A549 (cell line): ENCODE data around the gene PARVB. TPM values are rescaled to one million over a fixed set of nuclear protein-coding genes. Genes with fewer than 3 reads are reported as not detected.

ENCODE experiments used
- ATAC-seq, 2 experiments: fragments of 200-7000 bp in 1 of 2; fragments of >200 bp in 1 of 2; cut with Nextera tagmentation in 1 of 2; cut with Tn5 transposase in 1 of 2; 3 replicates each; pipeline versions ENCODE4 v1.8.0 to v1.9.1; 2018 to 2020; ENCODE audit warnings: mild to moderate bottlenecking in 1 of 2, moderate library complexity in 1 of 2
- CTCF ChIA-PET: fragments of 300-600 bp; sonication (Branson Sonifier 250); formaldehyde crosslinking; extraction: SDS; loops from one replicate; lab custom pipeline; 2021; ENCODE audit warnings: antibody characterized with exemption, inconsistent platforms; lab: Yijun Ruan, JAX
- POLR2A ChIA-PET: fragments of 350-600 bp; formaldehyde crosslinking; extraction: SDS; loops from one replicate; lab custom pipeline; 2021; ENCODE audit warnings: antibody characterized with exemption, inconsistent platforms; lab: Yijun Ruan, JAX
- DNase-seq, 2 experiments: peaks; one replicate each; pipeline versions ENCODE4 v3.0.0 to v3.0.0-alpha.2; 2011 to 2016; ENCODE audit warnings: low read depth in 1 of 2, low spot score in 1 of 2
- FAIRE-seq: peaks from 2 replicates; lab custom pipeline; 2011; peaks lifted over from hg19 to GRCh38; lab: Jason Lieb, UNC
- H3K27ac ChIP-seq, 2 experiments: fragments of >200 bp; sonication (Bioruptor Twin); formaldehyde crosslinking; 3 replicates each; pipeline ENCODE4 v1.5.1; 2016 to 2017
- H3K4me1 ChIP-seq: fragments of >200 bp; sonication (Bioruptor Twin); formaldehyde crosslinking; 3 replicates; pipeline ENCODE4 v1.6.1; 2016
- H3K4me2 ChIP-seq: fragments of >200 bp; sonication (Bioruptor Twin); formaldehyde crosslinking; 3 replicates; pipeline ENCODE4 v1.6.1; 2016
- H3K4me3 ChIP-seq: fragments of >200 bp; sonication (Bioruptor Twin); formaldehyde crosslinking; 3 replicates; pipeline ENCODE4 v1.5.1; 2016
- H3K9me3 ChIP-seq: fragments of >200 bp; sonication (Bioruptor Twin); formaldehyde crosslinking; 3 replicates; pipeline ENCODE4 v1.6.1; 2016
- CHD4 ChIP-seq: fragments of 200-600 bp; sonication (generic); IDR thresholded peaks from 2 replicates; pipeline ENCODE4 v1.6.1; 2016; ENCODE audit warnings: antibody characterized with exemption, mild to moderate bottlenecking, borderline replicate concordance
- EHF ChIP-seq: fragments of 250-450 bp; sonication (Bioruptor Pico); IDR thresholded peaks from 2 replicates; pipeline ENCODE4 v1.5.0; 2020; ENCODE audit warnings: mild to moderate bottlenecking
- EP300 ChIP-seq, 2 experiments: fragments of >200 bp; sonication (Bioruptor Twin); formaldehyde crosslinking; IDR thresholded peaks; 2 replicates in 1 of 2; 3 replicates in 1 of 2; pipeline ENCODE4 v1.6.1; 2016 to 2017
- ESRRA ChIP-seq: fragments of 150-350 bp; IDR thresholded peaks from 2 replicates; pipeline ENCODE4 v1.6.1; 2014; ENCODE audit warnings: mild to moderate bottlenecking, low read length, borderline replicate concordance
- FOSB ChIP-seq: fragments of 250-450 bp; sonication (Bioruptor Pico); IDR thresholded peaks from 2 replicates; pipeline ENCODE4 v1.5.0; 2020; ENCODE audit warnings: mild to moderate bottlenecking, moderate library complexity
- FOSL2 ChIP-seq, 2 experiments: fragments of 450-650 bp in 1 of 2; fragments of >200 bp in 1 of 2; sonication (Bioruptor Twin) in 1 of 2; formaldehyde crosslinking; IDR thresholded peaks; 2 replicates each; pipeline versions ENCODE4 v1.5.0 to v1.6.1; 2016 to 2020; ENCODE audit warnings: mild to moderate bottlenecking in 1 of 2, moderate library complexity in 1 of 2
- GATA3 ChIP-seq: IDR thresholded peaks from 2 replicates; pipeline ENCODE4 v1.6.1; 2012; ENCODE audit warnings: borderline replicate concordance
- HDAC2 ChIP-seq: fragments of 200-600 bp; sonication (generic); IDR thresholded peaks from 2 replicates; pipeline ENCODE4 v1.6.1; 2016
- HOXB13 ChIP-seq: fragments of 250-450 bp; sonication (Bioruptor Pico); IDR thresholded peaks from 2 replicates; pipeline ENCODE4 v1.5.0; 2020; ENCODE audit warnings: low read depth, mild to moderate bottlenecking, moderate library complexity
- HOXB5 ChIP-seq: fragments of 250-450 bp; sonication (Bioruptor Pico); IDR thresholded peaks from 2 replicates; pipeline ENCODE4 v1.5.0; 2020; ENCODE audit warnings: mild to moderate bottlenecking, moderate library complexity
- JUNB ChIP-seq: fragments of >200 bp; sonication (Bioruptor Twin); formaldehyde crosslinking; IDR thresholded peaks from 2 replicates; pipeline ENCODE4 v1.6.1; 2016
- MAZ ChIP-seq: fragments of 150-350 bp; IDR thresholded peaks from 2 replicates; pipeline ENCODE4 v1.6.1; 2014; ENCODE audit warnings: antibody characterized with exemption, low read depth, low read length, borderline replicate concordance
- NFE2L2 ChIP-seq: fragments of 150-350 bp; conservative IDR thresholded peaks from 2 replicates; pipeline ENCODE4 v1.6.1; 2014; ENCODE audit warnings: low read length
- POLR2A ChIP-seq: IDR thresholded peaks from 2 replicates; pipeline ENCODE4 v1.6.1; 2012; ENCODE audit warnings: mild to moderate bottlenecking, low read length
- POLR2AphosphoS2 ChIP-seq: conservative IDR thresholded peaks from 2 replicates; pipeline ENCODE4 v1.6.1; 2012; ENCODE audit warnings: low read length, improper control_type of control experiment, inconsistent platforms
- RARB ChIP-seq: fragments of 250-450 bp; sonication (Bioruptor Pico); IDR thresholded peaks from 2 replicates; pipeline ENCODE4 v1.8.0; 2021; ENCODE audit warnings: mild to moderate bottlenecking, moderate library complexity
- SMC3 ChIP-seq: fragments of >200 bp; sonication (Bioruptor Twin); formaldehyde crosslinking; IDR thresholded peaks from 3 replicates; pipeline ENCODE4 v1.6.1; 2018; ENCODE audit warnings: inconsistent platforms
- SREBF2 ChIP-seq: fragments of 450-650 bp; IDR thresholded peaks from 2 replicates; pipeline ENCODE4 v1.6.1; 2014; ENCODE audit warnings: mild to moderate bottlenecking, moderate library complexity
- TFCP2L1 ChIP-seq: fragments of 250-450 bp; sonication (Bioruptor Pico); IDR thresholded peaks from 2 replicates; pipeline ENCODE4 v1.5.0; 2021; ENCODE audit warnings: mild to moderate bottlenecking
- TP53 ChIP-seq: fragments of 250-450 bp; sonication (Bioruptor Pico); IDR thresholded peaks from 2 replicates; pipeline ENCODE4 v1.5.0; 2021; ENCODE audit warnings: mild to moderate bottlenecking, moderate library complexity
- ZC3H11A ChIP-seq: fragments of 450-650 bp; IDR thresholded peaks from 2 replicates; pipeline ENCODE4 v1.6.1; 2014; ENCODE audit warnings: antibody characterized with exemption, mild to moderate bottlenecking
- ZFP36 ChIP-seq: fragments of 450-650 bp; IDR thresholded peaks from 2 replicates; pipeline ENCODE4 v1.6.1; 2014; ENCODE audit warnings: borderline replicate concordance; ENCODE audit not compliant: partially characterized antibody
- WGBS: methylation state at CpG from one replicate; pipeline ENCODE4 v1.1.6; 2017; ENCODE audit errors: missing lambda C conversion rate; 5-methylcytosine and 5-hydroxymethylcytosine counted together
- polyA plus RNA-seq, 4 experiments: library from polyadenylated mRNA; depleted of rRNA in 3 of 4; stranded (reverse); fragments of >200 nt; fragmentation: RNase III in 1 of 4; extraction: RNeasy Plus Mini Kit Qiagen cat#74134 plus additional on column Dnase treatment in 1 of 4; gene quantifications; 2 replicates in 3 of 4; 3 replicates in 1 of 4; pipeline ENCODE4 v1.2.3, GENCODE V29; 2011 to 2017
- TF ChIP-seq, protein P1 (sequence below): fragments of >200 bp; sonication (Bioruptor Twin); formaldehyde crosslinking; IDR thresholded peaks from 3 replicates; pipeline ENCODE4 v1.5.1; 2016
- TF ChIP-seq, protein P2 (sequence below): fragments of 250-450 bp; sonication (Bioruptor Pico); IDR thresholded peaks from 2 replicates; pipeline ENCODE4 v1.5.0; 2021; ENCODE audit warnings: mild to moderate bottlenecking, moderate library complexity, borderline replicate concordance
- TF ChIP-seq, protein P3 (sequence below): fragments of >200 bp; sonication (Bioruptor Twin); formaldehyde crosslinking; IDR thresholded peaks from 2 replicates; pipeline ENCODE4 v1.6.1; 2016
- TF ChIP-seq, protein P4 (sequence below): fragments of >200 bp; sonication (Bioruptor Twin); formaldehyde crosslinking; IDR thresholded peaks from 3 replicates; pipeline ENCODE4 v1.6.1; 2016
- TF ChIP-seq, protein P5 (sequence below): fragments of 250-450 bp; sonication (Bioruptor Pico); IDR thresholded peaks from 2 replicates; pipeline ENCODE4 v1.5.0; 2020; ENCODE audit warnings: low read depth, mild to moderate bottlenecking, moderate library complexity

PARVB gene
- polyA plus RNA-seq, 2 of the 4 experiments (the other 2 are of a cell fraction) = 28.3 to 33.5 TPM

DNA sequence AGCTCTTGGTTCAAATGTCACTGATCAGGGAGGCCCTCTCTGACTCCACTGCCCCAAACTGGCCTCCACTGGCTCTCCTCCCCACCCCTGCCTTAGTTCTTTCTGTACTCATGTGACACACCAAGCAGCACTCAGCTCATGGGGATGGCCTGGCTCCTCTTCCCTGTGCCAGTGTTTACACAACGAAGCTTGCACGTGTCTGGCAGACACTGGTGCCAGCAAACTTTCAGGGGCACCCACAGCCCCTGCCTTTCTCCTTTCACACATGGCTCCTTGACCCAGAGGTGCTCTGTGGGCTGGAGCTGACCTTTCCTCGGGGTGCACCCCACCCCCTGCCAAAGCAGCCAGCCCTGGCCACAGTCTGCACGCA, 119.0 kb downstream of the PARVB start (continued):
- TF ChIP-seq ESRRA (no peak), GATA3 (no peak), ZC3H11A (no peak)

DNA sequence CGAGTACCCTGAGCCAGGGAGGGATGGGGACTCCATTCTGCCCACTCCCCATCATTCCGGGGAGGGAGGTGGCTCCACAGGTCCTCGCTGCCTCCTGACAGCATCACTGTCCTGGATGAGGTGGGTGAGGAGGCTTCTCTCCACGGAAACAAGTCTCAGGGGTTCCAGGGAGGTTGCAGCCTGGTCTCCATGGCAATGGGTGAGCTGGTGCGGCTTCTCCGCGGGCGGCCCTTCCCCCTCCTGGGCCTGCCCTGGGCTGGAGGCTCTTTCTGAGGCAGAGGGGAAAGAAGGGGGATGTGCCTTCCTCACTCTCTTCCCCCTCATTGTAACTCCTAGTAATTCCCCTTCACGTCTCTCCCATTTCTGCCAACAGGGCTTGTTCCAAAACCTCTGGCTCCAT, 119.5 kb downstream of the PARVB start:
- no peaks in the 10 kb centered on the region for H3K4me1 ChIP-seq
- H3K27ac ChIP-seq = no peak overlapping the region
- TF ChIP-seq, protein P1, sequence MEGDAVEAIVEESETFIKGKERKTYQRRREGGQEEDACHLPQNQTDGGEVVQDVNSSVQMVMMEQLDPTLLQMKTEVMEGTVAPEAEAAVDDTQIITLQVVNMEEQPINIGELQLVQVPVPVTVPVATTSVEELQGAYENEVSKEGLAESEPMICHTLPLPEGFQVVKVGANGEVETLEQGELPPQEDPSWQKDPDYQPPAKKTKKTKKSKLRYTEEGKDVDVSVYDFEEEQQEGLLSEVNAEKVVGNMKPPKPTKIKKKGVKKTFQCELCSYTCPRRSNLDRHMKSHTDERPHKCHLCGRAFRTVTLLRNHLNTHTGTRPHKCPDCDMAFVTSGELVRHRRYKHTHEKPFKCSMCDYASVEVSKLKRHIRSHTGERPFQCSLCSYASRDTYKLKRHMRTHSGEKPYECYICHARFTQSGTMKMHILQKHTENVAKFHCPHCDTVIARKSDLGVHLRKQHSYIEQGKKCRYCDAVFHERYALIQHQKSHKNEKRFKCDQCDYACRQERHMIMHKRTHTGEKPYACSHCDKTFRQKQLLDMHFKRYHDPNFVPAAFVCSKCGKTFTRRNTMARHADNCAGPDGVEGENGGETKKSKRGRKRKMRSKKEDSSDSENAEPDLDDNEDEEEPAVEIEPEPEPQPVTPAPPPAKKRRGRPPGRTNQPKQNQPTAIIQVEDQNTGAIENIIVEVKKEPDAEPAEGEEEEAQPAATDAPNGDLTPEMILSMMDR = no peak
- TF ChIP-seq EHF (CRISPR knock-in tag) (no peak), POLR2AphosphoS2 (no peak), RARB (CRISPR knock-in tag) (no peak), FOSB (no peak), HOXB13 (CRISPR knock-in tag) (no peak), ZC3H11A (no peak), TP53 (CRISPR knock-in tag) (no peak), HDAC2 (no peak), HOXB5 (CRISPR knock-in tag) (no peak), MAZ (no peak), SREBF2 (no peak), SMC3 (no peak), CHD4 (no peak), TFCP2L1 (no peak), GATA3 (no peak), JUNB (no peak)
- TF ChIP-seq, protein P2, sequence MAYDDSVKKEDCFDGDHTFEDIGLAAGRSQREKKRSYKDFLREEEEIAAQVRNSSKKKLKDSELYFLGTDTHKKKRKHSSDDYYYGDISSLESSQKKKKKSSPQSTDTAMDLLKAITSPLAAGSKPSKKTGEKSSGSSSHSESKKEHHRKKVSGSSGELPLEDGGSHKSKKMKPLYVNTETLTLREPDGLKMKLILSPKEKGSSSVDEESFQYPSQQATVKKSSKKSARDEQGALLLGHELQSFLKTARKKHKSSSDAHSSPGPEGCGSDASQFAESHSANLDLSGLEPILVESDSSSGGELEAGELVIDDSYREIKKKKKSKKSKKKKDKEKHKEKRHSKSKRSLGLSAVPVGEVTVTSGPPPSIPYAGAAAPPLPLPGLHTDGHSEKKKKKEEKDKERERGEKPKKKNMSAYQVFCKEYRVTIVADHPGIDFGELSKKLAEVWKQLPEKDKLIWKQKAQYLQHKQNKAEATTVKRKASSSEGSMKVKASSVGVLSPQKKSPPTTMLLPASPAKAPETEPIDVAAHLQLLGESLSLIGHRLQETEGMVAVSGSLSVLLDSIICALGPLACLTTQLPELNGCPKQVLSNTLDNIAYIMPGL (CRISPR knock-in tag) = no peak
- TF ChIP-seq, protein P3, sequence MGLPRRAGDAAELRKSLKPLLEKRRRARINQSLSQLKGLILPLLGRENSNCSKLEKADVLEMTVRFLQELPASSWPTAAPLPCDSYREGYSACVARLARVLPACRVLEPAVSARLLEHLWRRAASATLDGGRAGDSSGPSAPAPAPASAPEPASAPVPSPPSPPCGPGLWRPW = no peak
- TF ChIP-seq, protein P4, sequence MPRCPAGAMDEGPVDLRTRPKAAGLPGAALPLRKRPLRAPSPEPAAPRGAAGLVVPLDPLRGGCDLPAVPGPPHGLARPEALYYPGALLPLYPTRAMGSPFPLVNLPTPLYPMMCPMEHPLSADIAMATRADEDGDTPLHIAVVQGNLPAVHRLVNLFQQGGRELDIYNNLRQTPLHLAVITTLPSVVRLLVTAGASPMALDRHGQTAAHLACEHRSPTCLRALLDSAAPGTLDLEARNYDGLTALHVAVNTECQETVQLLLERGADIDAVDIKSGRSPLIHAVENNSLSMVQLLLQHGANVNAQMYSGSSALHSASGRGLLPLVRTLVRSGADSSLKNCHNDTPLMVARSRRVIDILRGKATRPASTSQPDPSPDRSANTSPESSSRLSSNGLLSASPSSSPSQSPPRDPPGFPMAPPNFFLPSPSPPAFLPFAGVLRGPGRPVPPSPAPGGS = no peak
- TF ChIP-seq, all 56 proteins: peak for 0
- 80% methylated on average over 7 of the region's 9 CpGs for WGBS
- ATAC-seq (no peak), FAIRE-seq (no peak), DNase-seq (no peak)
- H3K9me3 ChIP-seq = no peaks in the 10 kb centered on the region
- no peak overlapping the region for H3K4me3 ChIP-seq
- ChIA-PET CTCF (interaction anchor here (1.1 kb wide), 1 partner anchor 481 kb away, joined by 3 read pairs; no protein-coding TSS in a partner anchor), POLR2A (no interaction called here)
- no peak overlapping the region for H3K4me2 ChIP-seq

DNA sequence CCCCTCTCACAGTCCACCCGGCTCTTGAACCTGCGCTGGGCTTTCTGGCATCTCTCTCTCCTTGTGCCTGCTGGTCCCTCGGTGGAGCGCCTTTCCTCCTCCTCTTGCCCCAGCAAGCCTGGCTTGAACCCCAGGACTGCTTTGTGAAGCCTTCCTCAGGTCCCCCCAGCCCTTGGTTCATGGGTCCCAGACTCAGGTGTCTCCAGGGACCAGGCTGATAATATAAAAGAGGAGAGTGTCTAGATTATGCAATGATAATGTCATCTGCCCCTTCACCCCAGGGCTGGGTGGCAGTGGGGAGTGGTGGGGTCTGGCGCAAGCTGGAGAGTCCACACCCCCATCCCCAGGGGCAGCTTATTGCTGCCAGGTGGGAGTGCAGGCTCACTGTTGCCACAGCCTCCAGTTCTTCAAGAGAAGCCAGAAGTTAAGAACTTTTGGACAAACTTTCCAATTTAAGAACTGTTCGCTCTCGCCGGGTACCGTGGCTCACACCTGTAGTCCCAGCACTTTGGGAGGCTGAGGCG, 120.0 kb downstream of the PARVB start:
- Histone ChIP-seq H3K4me2 (no peak overlapping the region), H3K4me3 (no peak overlapping the region), H3K27ac (no peak overlapping the region)
- DNase-seq (no peak), FAIRE-seq (no peak), ATAC-seq (no peak)
- POLR2A ChIA-PET = no interaction called here
- TF ChIP-seq, protein P1 = no peak
- TF ChIP-seq EP300 (IDR thresholded peaks at IDR 0.05) = no peak
- no peak for TF ChIP-seq NFE2L2
- no peak for TF ChIP-seq CHD4
- TF ChIP-seq, protein P5, sequence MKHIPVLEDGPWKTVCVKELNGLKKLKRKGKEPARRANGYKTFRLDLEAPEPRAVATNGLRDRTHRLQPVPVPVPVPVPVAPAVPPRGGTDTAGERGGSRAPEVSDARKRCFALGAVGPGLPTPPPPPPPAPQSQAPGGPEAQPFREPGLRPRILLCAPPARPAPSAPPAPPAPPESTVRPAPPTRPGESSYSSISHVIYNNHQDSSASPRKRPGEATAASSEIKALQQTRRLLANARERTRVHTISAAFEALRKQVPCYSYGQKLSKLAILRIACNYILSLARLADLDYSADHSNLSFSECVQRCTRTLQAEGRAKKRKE (CRISPR knock-in tag) = no peak
- TF ChIP-seq FOSL2 (IDR thresholded peaks at IDR 0.05) = no peak
- no peak for TF ChIP-seq FOSL2 (CRISPR knock-in tag; IDR thresholded peaks at IDR 0.05)
- no peak for TF ChIP-seq ZC3H11A
- TF ChIP-seq, protein P4 = no peak
- TF ChIP-seq POLR2A = no peak
- no peak for TF ChIP-seq POLR2AphosphoS2
- TF ChIP-seq ZFP36 = no peak
- TF ChIP-seq, all 56 proteins: peak for 0
- Histone ChIP-seq H3K4me1 (no peaks in the 10 kb centered on the region), H3K9me3 (no peaks in the 10 kb centered on the region)
- WGBS = 74% methylated on average over 6 of the region's 10 CpGs
- CTCF ChIA-PET = no interaction called here
